GM23338 (cell line): ENCODE results near the gene ST7L. TPM values are rescaled to one million over a fixed set of nuclear protein-coding genes. Genes with fewer than 3 reads are reported as not detected.
A peak's percentile ranks its signal among the peaks of the same experiment; 100 is the strongest.

Source experiments
- ATAC-seq: fragments of 200-7000 bp; cut with Tn5 transposase; 3 replicates; pipeline ENCODE4 v1.9.1; 2020
- DNase-seq: peaks from one replicate; pipeline ENCODE4 v3.0.0-alpha.2; 2015; ENCODE audit warnings: low spot score
- H2AFZ ChIP-seq: fragments of 200-600 bp; sonication (generic); 2 replicates; pipeline ENCODE4 v1.8.0; 2016; ENCODE audit warnings: antibody characterized with exemption, mild to moderate bottlenecking, moderate library complexity
- H3F3A ChIP-seq: fragments of 200-600 bp; sonication (generic); replicated peaks from 2 replicates; pipeline ENCODE4 v1.8.0; 2017; ENCODE audit warnings: antibody characterized with exemption, mixed run types, low read depth
- H3K27ac ChIP-seq: fragments of 200-600 bp; sonication (generic); 2 replicates; pipeline ENCODE4 v1.6.1; 2016; ENCODE audit warnings: low read depth
- H3K27me3 ChIP-seq: fragments of 200-600 bp; sonication (generic); 2 replicates; pipeline ENCODE4 v1.8.0; 2016; ENCODE audit warnings: mild to moderate bottlenecking, mixed run types, moderate library complexity; ENCODE audit not compliant: insufficient read depth
- H3K36me3 ChIP-seq: fragments of 200-600 bp; sonication (generic); 2 replicates; pipeline ENCODE4 v1.8.0; 2016; ENCODE audit warnings: mild to moderate bottlenecking; ENCODE audit not compliant: insufficient read depth
- H3K4me1 ChIP-seq: fragments of 200-600 bp; sonication (generic); 2 replicates; pipeline ENCODE4 v1.8.0; 2016; ENCODE audit warnings: mild to moderate bottlenecking, moderate library complexity; ENCODE audit not compliant: insufficient read depth
- H3K4me2 ChIP-seq: fragments of 200-600 bp; sonication (generic); 2 replicates; pipeline ENCODE4 v1.7.1; 2017; ENCODE audit warnings: mixed run types
- H3K4me3 ChIP-seq: fragments of 200-600 bp; sonication (generic); 2 replicates; pipeline ENCODE4 v1.6.1; 2016; ENCODE audit warnings: mixed run types
- H3K79me2 ChIP-seq: fragments of 200-600 bp; sonication (generic); replicated peaks from 2 replicates; pipeline ENCODE4 v1.8.0; 2017; ENCODE audit warnings: mild to moderate bottlenecking; ENCODE audit not compliant: insufficient read depth
- H3K9me2 ChIP-seq: fragments of 200-600 bp; sonication (generic); 2 replicates; pipeline ENCODE4 v1.8.0; 2017; ENCODE audit not compliant: insufficient read depth
- H4K20me1 ChIP-seq: fragments of 200-600 bp; sonication (generic); replicated peaks from 2 replicates; pipeline ENCODE4 v1.8.0; 2017; ENCODE audit warnings: mild to moderate bottlenecking; ENCODE audit not compliant: insufficient read depth
- H3K27ac Mint-ChIP-seq: 2 replicates; pipeline ENCODE4 v1.8.0; 2020; ENCODE audit warnings: inconsistent platforms, mild to moderate bottlenecking, moderate library complexity, mixed read lengths
- H3K27me3 Mint-ChIP-seq: 3 replicates; pipeline ENCODE4 v1.8.0; 2022; ENCODE audit warnings: low read depth, mild to moderate bottlenecking, moderate library complexity, mixed read lengths, inconsistent platforms; ENCODE audit not compliant: insufficient read depth, poor library complexity
- H3K36me3 Mint-ChIP-seq: 3 replicates; pipeline ENCODE4 v1.8.0; 2021; ENCODE audit warnings: low read depth, mild to moderate bottlenecking, inconsistent platforms, moderate library complexity, mixed read lengths
- H3K4me1 Mint-ChIP-seq: 3 replicates; pipeline ENCODE4 v1.8.0; 2020; ENCODE audit warnings: mild to moderate bottlenecking, inconsistent platforms, mixed read lengths
- H3K4me3 Mint-ChIP-seq: 3 replicates; pipeline ENCODE4 v1.8.0; 2021; ENCODE audit warnings: moderate library complexity, mild to moderate bottlenecking, inconsistent platforms, mixed read lengths
- H3K9me3 Mint-ChIP-seq: 3 replicates; pipeline ENCODE4 v1.8.0; 2020; ENCODE audit warnings: moderate library complexity, mild to moderate bottlenecking, inconsistent platforms, mixed read lengths
- EZH2phosphoT487 ChIP-seq: fragments of 200-600 bp; sonication (generic); IDR thresholded peaks from one replicate; pipeline ENCODE4 v1.8.1; 2018; ENCODE audit warnings: antibody characterized with exemption; ENCODE audit not compliant: unreplicated experiment
- JUNB ChIP-seq: IDR thresholded peaks from one replicate; pipeline ENCODE4 v1.6.1; 2016; ENCODE audit warnings: antibody characterized with exemption; ENCODE audit not compliant: unreplicated experiment
- NANOG ChIP-seq: IDR thresholded peaks from 2 replicates; pipeline ENCODE4 v1.6.1; 2016; ENCODE audit warnings: antibody characterized with exemption, borderline replicate concordance
- STAT1 ChIP-seq: IDR thresholded peaks from one replicate; pipeline ENCODE4 v1.6.1; 2016; ENCODE audit warnings: antibody characterized with exemption; ENCODE audit not compliant: unreplicated experiment
- ZNF114 ChIP-seq: fragments of 250-450 bp; sonication (Bioruptor Pico); IDR thresholded peaks from 2 replicates; pipeline ENCODE4 v1.5.0; 2020; ENCODE audit warnings: mild to moderate bottlenecking, moderate library complexity
- polyA plus RNA-seq: library from polyadenylated mRNA; unstranded; fragments of >200 nt; fragmentation: Nextera tagmentation; extraction: Ambion mirVana; gene quantifications from 2 replicates; pipeline ENCODE4 v1.2.1, GENCODE V29; 2016
- total RNA-seq: library from RNA; depleted of rRNA; stranded (reverse); fragments of >200 nt; shearing (Covaris generic); gene quantifications from 2 replicates; pipeline ENCODE4 v1.2.3, GENCODE V29; 2014
- TF ChIP-seq, protein P1 (sequence below): fragments of 250-450 bp; sonication (Bioruptor Pico); IDR thresholded peaks from 2 replicates; pipeline ENCODE4 v1.5.0; 2020; ENCODE audit warnings: mild to moderate bottlenecking, moderate library complexity
- TF ChIP-seq, protein P2 (sequence below): IDR thresholded peaks from 2 replicates; pipeline ENCODE4 v1.6.1; 2016; ENCODE audit warnings: antibody characterized with exemption

ST7L gene
- total and polyA plus RNA-seq, 2 experiments from 2014 or later: 18.2 to 21.0 TPM

DNA sequence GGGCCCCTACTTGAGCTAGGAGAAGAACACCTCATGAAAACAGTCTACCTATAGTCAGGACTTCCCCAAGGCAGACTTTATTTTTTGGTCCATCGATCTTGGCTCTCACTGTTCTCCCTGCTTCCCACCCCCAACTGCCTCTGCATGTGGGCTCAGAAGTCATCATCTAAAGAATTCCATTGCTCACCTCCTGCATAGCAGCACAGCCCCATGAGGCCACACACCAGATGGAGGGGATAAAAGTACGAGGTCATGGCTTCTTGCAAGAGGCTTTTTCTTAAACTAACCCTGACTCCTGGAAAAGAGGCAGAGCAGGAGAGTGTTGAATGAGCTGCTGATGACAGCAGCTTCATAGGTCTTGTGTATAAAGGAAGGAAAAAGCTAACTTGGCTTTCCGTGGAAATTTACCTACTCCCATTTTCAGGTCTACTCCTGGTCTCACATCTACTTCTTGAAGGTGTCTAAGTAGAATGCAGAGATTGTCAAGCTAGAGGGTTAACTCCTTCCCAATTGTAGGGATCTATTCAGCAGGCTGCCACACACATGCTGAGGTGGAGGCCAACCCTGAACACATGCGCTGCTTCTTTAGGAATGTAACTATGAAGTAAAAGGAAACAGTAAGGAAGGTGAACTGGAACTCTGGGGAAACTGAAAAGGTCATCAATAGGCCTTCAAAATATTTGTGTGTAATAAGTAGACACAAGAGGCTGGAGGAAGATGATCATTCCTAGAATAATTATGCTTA lies 91.5 kb downstream of the ST7L start (continued):
- TF ChIP-seq, protein P1, sequence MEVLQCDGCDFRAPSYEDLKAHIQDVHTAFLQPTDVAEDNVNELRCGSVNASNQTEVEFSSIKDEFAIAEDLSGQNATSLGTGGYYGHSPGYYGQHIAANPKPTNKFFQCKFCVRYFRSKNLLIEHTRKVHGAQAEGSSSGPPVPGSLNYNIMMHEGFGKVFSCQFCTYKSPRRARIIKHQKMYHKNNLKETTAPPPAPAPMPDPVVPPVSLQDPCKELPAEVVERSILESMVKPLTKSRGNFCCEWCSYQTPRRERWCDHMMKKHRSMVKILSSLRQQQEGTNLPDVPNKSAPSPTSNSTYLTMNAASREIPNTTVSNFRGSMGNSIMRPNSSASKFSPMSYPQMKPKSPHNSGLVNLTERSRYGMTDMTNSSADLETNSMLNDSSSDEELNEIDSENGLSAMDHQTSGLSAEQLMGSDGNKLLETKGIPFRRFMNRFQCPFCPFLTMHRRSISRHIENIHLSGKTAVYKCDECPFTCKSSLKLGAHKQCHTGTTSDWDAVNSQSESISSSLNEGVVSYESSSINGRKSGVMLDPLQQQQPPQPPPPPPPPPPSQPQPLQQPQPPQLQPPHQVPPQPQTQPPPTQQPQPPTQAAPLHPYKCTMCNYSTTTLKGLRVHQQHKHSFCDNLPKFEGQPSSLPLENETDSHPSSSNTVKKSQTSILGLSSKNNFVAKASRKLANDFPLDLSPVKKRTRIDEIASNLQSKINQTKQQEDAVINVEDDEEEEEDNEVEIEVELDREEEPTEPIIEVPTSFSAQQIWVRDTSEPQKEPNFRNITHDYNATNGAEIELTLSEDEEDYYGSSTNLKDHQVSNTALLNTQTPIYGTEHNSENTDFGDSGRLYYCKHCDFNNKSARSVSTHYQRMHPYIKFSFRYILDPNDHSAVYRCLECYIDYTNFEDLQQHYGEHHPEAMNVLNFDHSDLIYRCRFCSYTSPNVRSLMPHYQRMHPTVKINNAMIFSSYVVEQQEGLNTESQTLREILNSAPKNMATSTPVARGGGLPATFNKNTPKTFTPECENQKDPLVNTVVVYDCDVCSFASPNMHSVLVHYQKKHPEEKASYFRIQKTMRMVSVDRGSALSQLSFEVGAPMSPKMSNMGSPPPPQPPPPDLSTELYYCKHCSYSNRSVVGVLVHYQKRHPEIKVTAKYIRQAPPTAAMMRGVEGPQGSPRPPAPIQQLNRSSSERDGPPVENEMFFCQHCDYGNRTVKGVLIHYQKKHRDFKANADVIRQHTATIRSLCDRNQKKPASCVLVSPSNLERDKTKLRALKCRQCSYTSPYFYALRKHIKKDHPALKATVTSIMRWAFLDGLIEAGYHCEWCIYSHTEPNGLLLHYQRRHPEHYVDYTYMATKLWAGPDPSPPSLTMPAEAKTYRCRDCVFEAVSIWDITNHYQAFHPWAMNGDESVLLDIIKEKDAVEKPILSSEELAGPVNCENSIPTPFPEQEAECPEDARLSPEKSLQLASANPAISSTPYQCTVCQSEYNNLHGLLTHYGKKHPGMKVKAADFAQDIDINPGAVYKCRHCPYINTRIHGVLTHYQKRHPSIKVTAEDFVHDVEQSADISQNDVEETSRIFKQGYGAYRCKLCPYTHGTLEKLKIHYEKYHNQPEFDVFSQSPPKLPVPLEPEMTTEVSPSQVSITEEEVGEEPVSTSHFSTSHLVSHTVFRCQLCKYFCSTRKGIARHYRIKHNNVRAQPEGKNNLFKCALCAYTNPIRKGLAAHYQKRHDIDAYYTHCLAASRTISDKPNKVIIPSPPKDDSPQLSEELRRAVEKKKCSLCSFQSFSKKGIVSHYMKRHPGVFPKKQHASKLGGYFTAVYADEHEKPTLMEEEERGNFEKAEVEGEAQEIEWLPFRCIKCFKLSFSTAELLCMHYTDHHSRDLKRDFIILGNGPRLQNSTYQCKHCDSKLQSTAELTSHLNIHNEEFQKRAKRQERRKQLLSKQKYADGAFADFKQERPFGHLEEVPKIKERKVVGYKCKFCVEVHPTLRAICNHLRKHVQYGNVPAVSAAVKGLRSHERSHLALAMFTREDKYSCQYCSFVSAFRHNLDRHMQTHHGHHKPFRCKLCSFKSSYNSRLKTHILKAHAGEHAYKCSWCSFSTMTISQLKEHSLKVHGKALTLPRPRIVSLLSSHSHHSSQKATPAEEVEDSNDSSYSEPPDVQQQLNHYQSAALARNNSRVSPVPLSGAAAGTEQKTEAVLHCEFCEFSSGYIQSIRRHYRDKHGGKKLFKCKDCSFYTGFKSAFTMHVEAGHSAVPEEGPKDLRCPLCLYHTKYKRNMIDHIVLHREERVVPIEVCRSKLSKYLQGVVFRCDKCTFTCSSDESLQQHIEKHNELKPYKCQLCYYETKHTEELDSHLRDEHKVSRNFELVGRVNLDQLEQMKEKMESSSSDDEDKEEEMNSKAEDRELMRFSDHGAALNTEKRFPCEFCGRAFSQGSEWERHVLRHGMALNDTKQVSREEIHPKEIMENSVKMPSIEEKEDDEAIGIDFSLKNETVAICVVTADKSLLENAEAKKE (CRISPR knock-in tag): no peak

DNA sequence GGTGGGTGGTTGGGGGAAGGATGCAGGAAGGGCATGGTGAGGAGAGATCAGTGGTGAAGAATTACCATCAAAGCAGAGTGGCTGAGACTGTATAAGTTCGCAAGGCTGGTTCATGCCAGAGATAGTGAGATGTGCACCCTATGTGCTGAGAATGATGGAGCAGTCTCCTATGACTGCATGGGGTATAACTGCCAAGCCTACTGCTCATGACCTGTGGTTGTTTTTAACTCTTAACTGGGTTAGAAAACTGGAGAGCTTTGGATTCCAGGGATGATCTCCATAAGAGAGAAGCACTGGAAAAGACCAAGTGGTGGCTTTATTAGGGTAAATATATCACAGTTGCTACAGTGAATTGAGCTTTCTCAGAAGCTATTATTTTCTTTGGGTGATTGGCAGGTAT lies 94.0 kb downstream of the ST7L start:
- peaks cover 28% of the 10 kb centered on the region for H3K4me1 Mint-ChIP-seq
- no peak for ATAC-seq
- TF ChIP-seq JUNB (no peak), NANOG (no peak), EZH2phosphoT487 (no peak), STAT1 (no peak), ZNF114 (CRISPR knock-in tag) (no peak)
- TF ChIP-seq, protein P2, sequence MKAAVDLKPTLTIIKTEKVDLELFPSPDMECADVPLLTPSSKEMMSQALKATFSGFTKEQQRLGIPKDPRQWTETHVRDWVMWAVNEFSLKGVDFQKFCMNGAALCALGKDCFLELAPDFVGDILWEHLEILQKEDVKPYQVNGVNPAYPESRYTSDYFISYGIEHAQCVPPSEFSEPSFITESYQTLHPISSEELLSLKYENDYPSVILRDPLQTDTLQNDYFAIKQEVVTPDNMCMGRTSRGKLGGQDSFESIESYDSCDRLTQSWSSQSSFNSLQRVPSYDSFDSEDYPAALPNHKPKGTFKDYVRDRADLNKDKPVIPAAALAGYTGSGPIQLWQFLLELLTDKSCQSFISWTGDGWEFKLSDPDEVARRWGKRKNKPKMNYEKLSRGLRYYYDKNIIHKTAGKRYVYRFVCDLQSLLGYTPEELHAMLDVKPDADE: no peak
- TF ChIP-seq, protein P1 (CRISPR knock-in tag): no peak

More for the DNA sequence above, 94.0 kb downstream of the ST7L start:
- no peak overlapping the region for H3K27ac ChIP-seq
- peaks cover 26% of the 10 kb centered on the region for H3K4me1 ChIP-seq
- H4K20me1 ChIP-seq: peaks cover 8% of the 10 kb centered on the region; the same call in 1 of the 2 replicates
- no peaks in the 10 kb centered on the region for H3K36me3 ChIP-seq
- DNase-seq: no peak
- no peaks in the 10 kb centered on the region; the same call in 1 of the 2 replicates for H3K9me2 ChIP-seq
- no peaks in the 10 kb centered on the region for H3K27me3 ChIP-seq
- no peak overlapping the region for H2AFZ ChIP-seq
- H3K4me2 ChIP-seq: peak overlapping the region; percentile 24; the same call in 1 of the 2 replicates
- no peaks in the 10 kb centered on the region for H3K9me3 Mint-ChIP-seq
- no peak overlapping the region for H3K4me3 Mint-ChIP-seq
- H3K36me3 Mint-ChIP-seq: no peaks in the 10 kb centered on the region
- no peaks in the 10 kb centered on the region for H3F3A ChIP-seq
- H3K79me2 ChIP-seq: no peaks in the 10 kb centered on the region
- H3K27ac Mint-ChIP-seq: no peak overlapping the region
- peaks cover 2% of the 10 kb centered on the region for H3K27me3 Mint-ChIP-seq
- no peak overlapping the region for H3K4me3 ChIP-seq
